DOHH2 (cell line): ENCODE measurements around the gene KRTAP10-9.

ENCODE experiments used
- CTCF ChIP-seq: fragments of 200-600 bp; sonication (generic); IDR thresholded peaks from one replicate; pipeline ENCODE4 v1.5.1; 2014; ENCODE audit warnings: antibody characterized with exemption, mild to moderate bottlenecking, low read depth, low read length; ENCODE audit not compliant: poor library complexity, severe bottlenecking
- EZH2phosphoT487 ChIP-seq: fragments of 200-600 bp; sonication (generic); IDR thresholded peaks from 2 replicates; pipeline ENCODE4 v1.6.1; 2017; ENCODE audit warnings: borderline replicate concordance, mild to moderate bottlenecking, antibody characterized with exemption, low read length, moderate library complexity, mixed read lengths

GRCh38 chr21:44667612-44668011 lies 40.7 kb downstream of the KRTAP10-9 start:
- no peak for TF ChIP-seq CTCF
- no peak for TF ChIP-seq EZH2phosphoT487
